ENCODE results near the gene RAD51B. TPM values are rescaled to one million over a fixed set of nuclear protein-coding genes. Genes with fewer than 3 reads are reported as not detected.
A peak's percentile ranks its signal among the peaks of the same experiment; 100 is the strongest.

The RAD51B gene
- total RNA-seq, 3 donors from 2014 or later = 10.6 to 77.6 (median 33.8) TPM

GRCh38 chr14:68292441-68293215 lies 473.0 kb downstream of the RAD51B start:
- TF ChIP-seq, protein P1, sequence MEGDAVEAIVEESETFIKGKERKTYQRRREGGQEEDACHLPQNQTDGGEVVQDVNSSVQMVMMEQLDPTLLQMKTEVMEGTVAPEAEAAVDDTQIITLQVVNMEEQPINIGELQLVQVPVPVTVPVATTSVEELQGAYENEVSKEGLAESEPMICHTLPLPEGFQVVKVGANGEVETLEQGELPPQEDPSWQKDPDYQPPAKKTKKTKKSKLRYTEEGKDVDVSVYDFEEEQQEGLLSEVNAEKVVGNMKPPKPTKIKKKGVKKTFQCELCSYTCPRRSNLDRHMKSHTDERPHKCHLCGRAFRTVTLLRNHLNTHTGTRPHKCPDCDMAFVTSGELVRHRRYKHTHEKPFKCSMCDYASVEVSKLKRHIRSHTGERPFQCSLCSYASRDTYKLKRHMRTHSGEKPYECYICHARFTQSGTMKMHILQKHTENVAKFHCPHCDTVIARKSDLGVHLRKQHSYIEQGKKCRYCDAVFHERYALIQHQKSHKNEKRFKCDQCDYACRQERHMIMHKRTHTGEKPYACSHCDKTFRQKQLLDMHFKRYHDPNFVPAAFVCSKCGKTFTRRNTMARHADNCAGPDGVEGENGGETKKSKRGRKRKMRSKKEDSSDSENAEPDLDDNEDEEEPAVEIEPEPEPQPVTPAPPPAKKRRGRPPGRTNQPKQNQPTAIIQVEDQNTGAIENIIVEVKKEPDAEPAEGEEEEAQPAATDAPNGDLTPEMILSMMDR (IDR thresholded peaks at IDR 0.05) = no peak
- no peak for TF ChIP-seq POLR2AphosphoS5 (IDR thresholded peaks at IDR 0.05)
- no peak for TF ChIP-seq POLR2A (IDR thresholded peaks at IDR 0.05)
- H3K27me3 ChIP-seq = no peaks in the 10 kb centered on the region
- no peaks in the 10 kb centered on the region for H3K9me3 ChIP-seq
- H3K36me3 ChIP-seq = no peaks in the 10 kb centered on the region
- intact Hi-C loops (cut with DNase I; ENCODE audit: low total_unique reads) = no loop called here
- no peak for DNase-seq (ENCODE audit: low spot score in 2 of 2)
- H3K4me3 ChIP-seq = no peak overlapping the region
- H3K4me1 ChIP-seq = no peaks in the 10 kb centered on the region
- peak overlapping the region; percentile 26 to 27 for H3K27ac ChIP-seq

DNA sequence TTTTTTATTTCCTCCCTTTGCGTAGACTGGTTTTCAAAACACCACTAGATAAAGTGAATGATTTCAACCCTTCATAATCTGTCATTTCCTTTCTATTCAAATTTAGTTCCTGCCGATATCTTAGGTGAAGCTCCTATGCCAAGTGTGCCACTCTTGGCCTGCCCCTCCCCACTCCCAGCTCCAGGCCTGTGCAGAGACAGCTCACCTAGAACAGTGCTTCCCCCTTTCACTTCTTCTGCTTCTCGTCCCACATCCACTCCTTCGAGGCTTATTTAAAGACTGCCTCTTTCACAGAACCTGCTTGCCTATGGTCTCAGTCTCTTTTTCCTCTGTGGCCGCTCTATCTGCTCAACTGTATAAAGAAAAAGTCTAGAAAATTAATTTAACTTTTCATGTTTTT lies 473.8 kb downstream of the RAD51B start:
- no peaks in the 10 kb centered on the region for H3K4me1 ChIP-seq
- TF ChIP-seq, protein P1 (IDR thresholded peaks at IDR 0.05) = no peak
- no peak for TF ChIP-seq POLR2AphosphoS5 (IDR thresholded peaks at IDR 0.05)
- TF ChIP-seq POLR2A (IDR thresholded peaks at IDR 0.05) = no peak
- no peak for DNase-seq (ENCODE audit: low spot score in 2 of 2)
- H3K9me3 ChIP-seq = no peaks in the 10 kb centered on the region
- no peak overlapping the region for H3K4me3 ChIP-seq
- H3K36me3 ChIP-seq = no peaks in the 10 kb centered on the region
- H3K27ac ChIP-seq = peak overlapping the region; percentile 26 to 73
- no peaks in the 10 kb centered on the region for H3K27me3 ChIP-seq
- intact Hi-C loops (cut with DNase I; ENCODE audit: low total_unique reads) = no loop called here

DNA sequence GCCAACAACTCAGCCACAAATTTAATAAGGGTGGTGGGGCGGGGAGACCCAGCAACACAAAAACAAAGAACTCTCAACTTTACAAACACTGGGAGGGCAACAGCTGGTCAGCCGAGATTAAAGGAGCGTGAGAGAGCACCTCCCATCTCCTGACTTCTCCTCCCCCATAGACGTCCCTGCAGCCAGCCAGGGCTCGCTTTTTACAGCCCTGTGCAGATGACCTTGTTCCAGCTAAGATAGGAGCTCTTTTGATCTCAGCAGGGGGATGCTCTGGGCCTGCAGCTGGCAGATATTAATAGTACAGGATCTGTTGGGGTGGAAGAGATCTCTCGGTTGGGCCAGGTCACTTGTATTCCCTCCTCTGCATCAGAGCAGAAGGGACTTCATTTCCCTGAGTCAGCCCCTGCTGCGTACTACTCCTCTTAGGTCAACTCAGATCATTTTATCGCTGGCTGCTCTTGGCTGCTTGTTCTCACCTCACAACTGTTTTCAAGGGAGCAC lies 475.8 kb downstream of the RAD51B start:
- no peaks in the 10 kb centered on the region for H3K4me1 ChIP-seq
- peak overlapping the region; percentile 10 to 34 for H3K27ac ChIP-seq
- no peak for DNase-seq (ENCODE audit: low spot score in 2 of 2)
- no peaks in the 10 kb centered on the region for H3K27me3 ChIP-seq
- no peaks in the 10 kb centered on the region for H3K36me3 ChIP-seq
- no peak overlapping the region for H3K4me3 ChIP-seq
- TF ChIP-seq, protein P1 (IDR thresholded peaks at IDR 0.05) = no peak
- no peak for TF ChIP-seq POLR2AphosphoS5 (IDR thresholded peaks at IDR 0.05)
- TF ChIP-seq POLR2A (IDR thresholded peaks at IDR 0.05) = no peak
- no peaks in the 10 kb centered on the region for H3K9me3 ChIP-seq
- intact Hi-C loops (cut with DNase I; ENCODE audit: low total_unique reads) = no loop called here

GRCh38 chr14:68297039-68297438 lies 477.5 kb downstream of the RAD51B start:
- Histone ChIP-seq H3K4me3 (no peak overlapping the region), H3K27me3 (no peaks in the 10 kb centered on the region), H3K27ac (no peak overlapping the region), H3K9me3 (no peaks in the 10 kb centered on the region), H3K4me1 (no peaks in the 10 kb centered on the region), H3K36me3 (no peaks in the 10 kb centered on the region)
- DNase-seq (ENCODE audit: low spot score in 2 of 2) = no peak
- TF ChIP-seq POLR2A (IDR thresholded peaks at IDR 0.05) = no peak
- intact Hi-C loops (cut with DNase I; ENCODE audit: low total_unique reads) = no loop called here

DNA sequence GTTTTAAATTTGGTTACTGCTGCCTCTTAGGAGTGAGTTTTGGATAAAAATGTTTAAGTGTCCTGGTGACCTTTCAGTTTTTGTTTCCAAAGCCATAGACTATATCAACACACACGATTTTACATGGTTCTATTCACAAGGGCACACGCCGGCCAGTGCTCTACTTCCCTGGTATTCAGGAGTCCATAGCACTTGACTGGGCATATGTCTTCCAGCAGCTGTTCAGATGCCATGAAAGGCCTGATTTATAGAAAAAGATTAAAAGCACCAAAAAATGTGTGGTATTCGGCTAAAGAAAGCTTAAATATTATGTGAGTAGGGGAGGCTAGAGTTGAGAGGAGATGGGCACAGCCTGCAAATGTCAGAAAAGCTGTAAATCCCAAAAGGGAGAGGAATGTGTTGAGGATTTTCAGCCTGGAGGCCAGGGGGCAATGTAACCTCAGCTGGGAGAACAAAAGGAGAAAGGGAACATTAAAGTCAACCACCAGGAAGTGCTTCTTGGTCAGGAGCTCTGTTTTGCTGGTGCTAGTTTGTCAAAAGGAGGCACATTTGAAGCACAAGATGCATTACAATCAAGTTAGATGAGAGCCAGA lies 478.4 kb downstream of the RAD51B start:
- Histone ChIP-seq H3K4me3 (no peak overlapping the region), H3K4me1 (no peaks in the 10 kb centered on the region), H3K27me3 (no peaks in the 10 kb centered on the region), H3K9me3 (no peaks in the 10 kb centered on the region), H3K27ac (no peak overlapping the region), H3K36me3 (no peaks in the 10 kb centered on the region)
- no peak for DNase-seq (ENCODE audit: low spot score in 2 of 2)
- TF ChIP-seq POLR2A (IDR thresholded peaks at IDR 0.05) (no peak), POLR2AphosphoS5 (IDR thresholded peaks at IDR 0.05) (no peak)
- TF ChIP-seq, protein P1 (IDR thresholded peaks at IDR 0.05) = no peak
- intact Hi-C loops (cut with DNase I; ENCODE audit: low total_unique reads) = no loop called here
